Loucy (cell line): Measurements from ENCODE around the gene ATP5PD.
A peak's percentile ranks its signal among the peaks of the same experiment; 100 is the strongest.

Source experiments
- H2AFZ ChIP-seq: fragments of 200-600 bp; sonication (generic); 2 replicates; pipeline ENCODE4 v1.6.0; 2016; ENCODE audit warnings: antibody characterized with exemption, mild to moderate bottlenecking, low read length, moderate library complexity
- H3F3A ChIP-seq: fragments of 200-600 bp; 2 replicates; pipeline ENCODE4 v1.6.0; 2016; ENCODE audit warnings: antibody characterized with exemption, low read depth, mild to moderate bottlenecking
- H3K27me3 ChIP-seq: fragments of 200-600 bp; sonication (generic); 2 replicates; pipeline ENCODE4 v1.6.1; 2014; ENCODE audit warnings: low read length, mild to moderate bottlenecking; ENCODE audit not compliant: insufficient read depth, poor library complexity, severe bottlenecking
- H3K36me3 ChIP-seq: fragments of 200-600 bp; sonication (generic); 2 replicates; pipeline ENCODE4 v1.6.1; 2016; ENCODE audit warnings: low read length; ENCODE audit not compliant: insufficient read depth
- H3K4me1 ChIP-seq: fragments of 200-600 bp; sonication (generic); 2 replicates; pipeline ENCODE4 v1.5.1; 2014; ENCODE audit warnings: low read length, mild to moderate bottlenecking; ENCODE audit not compliant: insufficient read depth, poor library complexity, severe bottlenecking
- H3K4me2 ChIP-seq: fragments of 200-600 bp; sonication (generic); 2 replicates; pipeline ENCODE4 v1.6.0; 2014; ENCODE audit warnings: antibody characterized with exemption, low read length, low read depth, mild to moderate bottlenecking; ENCODE audit not compliant: poor library complexity, severe bottlenecking
- H3K4me3 ChIP-seq: fragments of 200-600 bp; sonication (generic); 2 replicates; pipeline ENCODE4 v1.5.1; 2014; ENCODE audit warnings: low read length, mild to moderate bottlenecking, mixed read lengths; ENCODE audit not compliant: poor library complexity, severe bottlenecking
- H3K79me2 ChIP-seq: fragments of 200-600 bp; sonication (generic); 2 replicates; pipeline ENCODE4 v1.6.1; 2014; ENCODE audit warnings: low read length; ENCODE audit not compliant: insufficient read depth
- H3K9ac ChIP-seq: fragments of 200-600 bp; sonication (generic); 2 replicates; pipeline ENCODE4 v1.6.0; 2014; ENCODE audit warnings: mild to moderate bottlenecking, low read depth, low read length, moderate library complexity; ENCODE audit not compliant: poor library complexity, severe bottlenecking
- H3K9me2 ChIP-seq: fragments of 200-600 bp; sonication (generic); replicated peaks from 2 replicates; pipeline ENCODE4 v1.6.1; 2016; ENCODE audit warnings: low read depth, low read length, mixed read lengths
- H3K9me3 ChIP-seq: fragments of 200-600 bp; sonication (generic); 2 replicates; pipeline ENCODE4 v1.6.1; 2014; ENCODE audit warnings: mild to moderate bottlenecking, antibody characterized with exemption, low read length, low read depth; ENCODE audit not compliant: insufficient read depth
- H4K20me1 ChIP-seq: fragments of 200-600 bp; sonication (generic); 2 replicates; pipeline ENCODE4 v1.6.0; 2014; ENCODE audit warnings: antibody characterized with exemption, low read length, mild to moderate bottlenecking; ENCODE audit not compliant: insufficient read depth, poor library complexity, severe bottlenecking
- CTCF ChIP-seq: fragments of 200-600 bp; sonication (generic); conservative IDR thresholded peaks from 2 replicates; pipeline ENCODE4 v1.5.1; 2014; ENCODE audit warnings: mild to moderate bottlenecking, antibody characterized with exemption, low read length
- EZH2phosphoT487 ChIP-seq: fragments of 200-600 bp; IDR thresholded peaks from 2 replicates; pipeline ENCODE4 v1.6.1; 2018; ENCODE audit warnings: antibody characterized with exemption, mild to moderate bottlenecking, moderate library complexity, borderline replicate concordance

ATP5PD gene

GRCh38 chr17:75033346-75034235 lies 13.2 kb downstream of the ATP5PD start:
- Histone ChIP-seq H3K9ac (peak overlapping the region; percentile 94), H3K79me2 (no peaks in the 10 kb centered on the region), H3K4me2 (peak overlapping the region; percentile 92), H3K9me3 (no peaks in the 10 kb centered on the region; the same call in 1 of the 2 replicates), H3K27me3 (no peaks in the 10 kb centered on the region), H3K4me1 (peaks cover 16% of the 10 kb centered on the region), H3K9me2 (no peaks in the 10 kb centered on the region), H2AFZ (peak overlapping the region; percentile 92), H3K4me3 (peak overlapping the region; percentile 88), H3F3A (peaks cover 4% of the 10 kb centered on the region; the same call in 1 of the 2 replicates), H3K36me3 (no peaks in the 10 kb centered on the region; the same call in 1 of the 2 replicates), H4K20me1 (no peaks in the 10 kb centered on the region)
- TF ChIP-seq EZH2phosphoT487 (no peak), CTCF (no peak)

- peak overlapping the region; percentile 94 for H3K9ac ChIP-seq
- H3K79me2 ChIP-seq: no peaks in the 10 kb centered on the region
Observed at GRCh38 chr17:75032720-75033280, 14.0 kb downstream of the ATP5PD start.

More at GRCh38 chr17:75032720-75033280, 14.0 kb downstream of the ATP5PD start:
- Histone ChIP-seq H3K4me3 (peak overlapping the region; percentile 88), H3K36me3 (no peaks in the 10 kb centered on the region), H3K4me1 (peaks cover 16% of the 10 kb centered on the region), H2AFZ (peak overlapping the region; percentile 92), H4K20me1 (no peaks in the 10 kb centered on the region), H3K9me2 (no peaks in the 10 kb centered on the region), H3F3A (peaks cover 4% of the 10 kb centered on the region; the same call in 1 of the 2 replicates), H3K4me2 (peak overlapping the region; percentile 92), H3K27me3 (no peaks in the 10 kb centered on the region), H3K9me3 (no peaks in the 10 kb centered on the region; the same call in 1 of the 2 replicates)
- TF ChIP-seq EZH2phosphoT487 (no peak), CTCF (no peak)
